Keratinocyte (primary cell): ENCODE measurements around the gene AFAP1L2.

ENCODE experiments used
- CTCF ChIP-seq, 3 experiments: IDR thresholded peaks in 1 of 3; conservative IDR thresholded peaks in 1 of 3; optimal IDR thresholded peaks in 1 of 3; 2 replicates in 2 of 3; 3 replicates in 1 of 3; pipeline versions ENCODE3 to v1.5.1; 2011; ENCODE audit warnings: low read length in 3 of 3, mild to moderate bottlenecking in 3 of 3, moderate library complexity in 2 of 3, control low read depth in 1 of 3, inconsistent platforms in 1 of 3; ENCODE audit not compliant: insufficient read depth in 2 of 3; ENCODE audit errors: extremely low read depth in 1 of 3
- EZH2 ChIP-seq: IDR thresholded peaks from one replicate; pipeline ENCODE4 v1.6.1; 2012; ENCODE audit warnings: inconsistent platforms, mild to moderate bottlenecking, low read length, moderate library complexity

GRCh38 chr10:114305521-114305925 lies 98.8 kb downstream of the AFAP1L2 start:
- TF ChIP-seq CTCF (optimal IDR thresholded peaks at IDR 0.05 in 1 of 3, IDR thresholded peaks at IDR 0.05 in 1 of 3, conservative IDR thresholded peaks at IDR 0.05 in 1 of 3; ENCODE audit: extremely low read depth in 1 of 3, insufficient read depth in 2 of 3, low read length in 3 of 3) (no peak), EZH2 (no peak)
